ENCODE measurements around the gene SH3PXD2A. TPM values are rescaled to one million over a fixed set of nuclear protein-coding genes. Genes with fewer than 3 reads are reported as not detected.

Gene SH3PXD2A
- total and polyA plus RNA-seq, 2 experiments from 2014 or later = 1.8 to 5.0 TPM

- no peak overlapping the region for H3K27ac ChIP-seq (ENCODE audit: low read depth)
- H3K4me3 Mint-ChIP-seq = no peak overlapping the region
Observed at GRCh38 chr10:103806395-103807187, 48.8 kb downstream of the SH3PXD2A start.

More at GRCh38 chr10:103806395-103807187, 48.8 kb downstream of the SH3PXD2A start:
- no peak overlapping the region for H3K27ac Mint-ChIP-seq
- H3K9me2 ChIP-seq (ENCODE audit: insufficient read depth) = no peaks in the 10 kb centered on the region
- no peak for ATAC-seq
- no peak overlapping the region for H3K4me3 ChIP-seq
- H3K27me3 ChIP-seq (ENCODE audit: insufficient read depth) = no peaks in the 10 kb centered on the region
- H3K36me3 Mint-ChIP-seq (ENCODE audit: low read depth) = no peaks in the 10 kb centered on the region
- DNase-seq (ENCODE audit: low spot score) = no peak
- H4K20me1 ChIP-seq (replicated peaks; ENCODE audit: insufficient read depth) = no peaks in the 10 kb centered on the region
- H3K4me2 ChIP-seq = no peak overlapping the region
- H3K79me2 ChIP-seq (replicated peaks; ENCODE audit: insufficient read depth) = no peaks in the 10 kb centered on the region
- H3K27me3 Mint-ChIP-seq (ENCODE audit: insufficient read depth, low read depth, poor library complexity) = peaks cover 10% of the 10 kb centered on the region
- H3F3A ChIP-seq (replicated peaks; ENCODE audit: low read depth) = no peaks in the 10 kb centered on the region
- peaks cover 15% of the 10 kb centered on the region for H3K4me1 Mint-ChIP-seq
- no peak for TF ChIP-seq ZNF331 (CRISPR knock-in tag; IDR thresholded peaks at IDR 0.05; ENCODE audit: low read depth)
- TF ChIP-seq, protein P1, sequence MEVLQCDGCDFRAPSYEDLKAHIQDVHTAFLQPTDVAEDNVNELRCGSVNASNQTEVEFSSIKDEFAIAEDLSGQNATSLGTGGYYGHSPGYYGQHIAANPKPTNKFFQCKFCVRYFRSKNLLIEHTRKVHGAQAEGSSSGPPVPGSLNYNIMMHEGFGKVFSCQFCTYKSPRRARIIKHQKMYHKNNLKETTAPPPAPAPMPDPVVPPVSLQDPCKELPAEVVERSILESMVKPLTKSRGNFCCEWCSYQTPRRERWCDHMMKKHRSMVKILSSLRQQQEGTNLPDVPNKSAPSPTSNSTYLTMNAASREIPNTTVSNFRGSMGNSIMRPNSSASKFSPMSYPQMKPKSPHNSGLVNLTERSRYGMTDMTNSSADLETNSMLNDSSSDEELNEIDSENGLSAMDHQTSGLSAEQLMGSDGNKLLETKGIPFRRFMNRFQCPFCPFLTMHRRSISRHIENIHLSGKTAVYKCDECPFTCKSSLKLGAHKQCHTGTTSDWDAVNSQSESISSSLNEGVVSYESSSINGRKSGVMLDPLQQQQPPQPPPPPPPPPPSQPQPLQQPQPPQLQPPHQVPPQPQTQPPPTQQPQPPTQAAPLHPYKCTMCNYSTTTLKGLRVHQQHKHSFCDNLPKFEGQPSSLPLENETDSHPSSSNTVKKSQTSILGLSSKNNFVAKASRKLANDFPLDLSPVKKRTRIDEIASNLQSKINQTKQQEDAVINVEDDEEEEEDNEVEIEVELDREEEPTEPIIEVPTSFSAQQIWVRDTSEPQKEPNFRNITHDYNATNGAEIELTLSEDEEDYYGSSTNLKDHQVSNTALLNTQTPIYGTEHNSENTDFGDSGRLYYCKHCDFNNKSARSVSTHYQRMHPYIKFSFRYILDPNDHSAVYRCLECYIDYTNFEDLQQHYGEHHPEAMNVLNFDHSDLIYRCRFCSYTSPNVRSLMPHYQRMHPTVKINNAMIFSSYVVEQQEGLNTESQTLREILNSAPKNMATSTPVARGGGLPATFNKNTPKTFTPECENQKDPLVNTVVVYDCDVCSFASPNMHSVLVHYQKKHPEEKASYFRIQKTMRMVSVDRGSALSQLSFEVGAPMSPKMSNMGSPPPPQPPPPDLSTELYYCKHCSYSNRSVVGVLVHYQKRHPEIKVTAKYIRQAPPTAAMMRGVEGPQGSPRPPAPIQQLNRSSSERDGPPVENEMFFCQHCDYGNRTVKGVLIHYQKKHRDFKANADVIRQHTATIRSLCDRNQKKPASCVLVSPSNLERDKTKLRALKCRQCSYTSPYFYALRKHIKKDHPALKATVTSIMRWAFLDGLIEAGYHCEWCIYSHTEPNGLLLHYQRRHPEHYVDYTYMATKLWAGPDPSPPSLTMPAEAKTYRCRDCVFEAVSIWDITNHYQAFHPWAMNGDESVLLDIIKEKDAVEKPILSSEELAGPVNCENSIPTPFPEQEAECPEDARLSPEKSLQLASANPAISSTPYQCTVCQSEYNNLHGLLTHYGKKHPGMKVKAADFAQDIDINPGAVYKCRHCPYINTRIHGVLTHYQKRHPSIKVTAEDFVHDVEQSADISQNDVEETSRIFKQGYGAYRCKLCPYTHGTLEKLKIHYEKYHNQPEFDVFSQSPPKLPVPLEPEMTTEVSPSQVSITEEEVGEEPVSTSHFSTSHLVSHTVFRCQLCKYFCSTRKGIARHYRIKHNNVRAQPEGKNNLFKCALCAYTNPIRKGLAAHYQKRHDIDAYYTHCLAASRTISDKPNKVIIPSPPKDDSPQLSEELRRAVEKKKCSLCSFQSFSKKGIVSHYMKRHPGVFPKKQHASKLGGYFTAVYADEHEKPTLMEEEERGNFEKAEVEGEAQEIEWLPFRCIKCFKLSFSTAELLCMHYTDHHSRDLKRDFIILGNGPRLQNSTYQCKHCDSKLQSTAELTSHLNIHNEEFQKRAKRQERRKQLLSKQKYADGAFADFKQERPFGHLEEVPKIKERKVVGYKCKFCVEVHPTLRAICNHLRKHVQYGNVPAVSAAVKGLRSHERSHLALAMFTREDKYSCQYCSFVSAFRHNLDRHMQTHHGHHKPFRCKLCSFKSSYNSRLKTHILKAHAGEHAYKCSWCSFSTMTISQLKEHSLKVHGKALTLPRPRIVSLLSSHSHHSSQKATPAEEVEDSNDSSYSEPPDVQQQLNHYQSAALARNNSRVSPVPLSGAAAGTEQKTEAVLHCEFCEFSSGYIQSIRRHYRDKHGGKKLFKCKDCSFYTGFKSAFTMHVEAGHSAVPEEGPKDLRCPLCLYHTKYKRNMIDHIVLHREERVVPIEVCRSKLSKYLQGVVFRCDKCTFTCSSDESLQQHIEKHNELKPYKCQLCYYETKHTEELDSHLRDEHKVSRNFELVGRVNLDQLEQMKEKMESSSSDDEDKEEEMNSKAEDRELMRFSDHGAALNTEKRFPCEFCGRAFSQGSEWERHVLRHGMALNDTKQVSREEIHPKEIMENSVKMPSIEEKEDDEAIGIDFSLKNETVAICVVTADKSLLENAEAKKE (CRISPR knock-in tag; IDR thresholded peaks at IDR 0.05) = no peak
- no peak for TF ChIP-seq JUNB (IDR thresholded peaks at IDR 0.05; ENCODE audit: unreplicated experiment)
- no peak for TF ChIP-seq NANOG (IDR thresholded peaks at IDR 0.05; ENCODE audit: borderline replicate concordance)
- TF ChIP-seq, protein P2, sequence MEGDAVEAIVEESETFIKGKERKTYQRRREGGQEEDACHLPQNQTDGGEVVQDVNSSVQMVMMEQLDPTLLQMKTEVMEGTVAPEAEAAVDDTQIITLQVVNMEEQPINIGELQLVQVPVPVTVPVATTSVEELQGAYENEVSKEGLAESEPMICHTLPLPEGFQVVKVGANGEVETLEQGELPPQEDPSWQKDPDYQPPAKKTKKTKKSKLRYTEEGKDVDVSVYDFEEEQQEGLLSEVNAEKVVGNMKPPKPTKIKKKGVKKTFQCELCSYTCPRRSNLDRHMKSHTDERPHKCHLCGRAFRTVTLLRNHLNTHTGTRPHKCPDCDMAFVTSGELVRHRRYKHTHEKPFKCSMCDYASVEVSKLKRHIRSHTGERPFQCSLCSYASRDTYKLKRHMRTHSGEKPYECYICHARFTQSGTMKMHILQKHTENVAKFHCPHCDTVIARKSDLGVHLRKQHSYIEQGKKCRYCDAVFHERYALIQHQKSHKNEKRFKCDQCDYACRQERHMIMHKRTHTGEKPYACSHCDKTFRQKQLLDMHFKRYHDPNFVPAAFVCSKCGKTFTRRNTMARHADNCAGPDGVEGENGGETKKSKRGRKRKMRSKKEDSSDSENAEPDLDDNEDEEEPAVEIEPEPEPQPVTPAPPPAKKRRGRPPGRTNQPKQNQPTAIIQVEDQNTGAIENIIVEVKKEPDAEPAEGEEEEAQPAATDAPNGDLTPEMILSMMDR (conservative IDR thresholded peaks at IDR 0.05; ENCODE audit: low read depth in 2 of 2) = no peak
- TF ChIP-seq EZH2phosphoT487 (IDR thresholded peaks at IDR 0.05; ENCODE audit: unreplicated experiment) = no peak
- TF ChIP-seq STAT1 (IDR thresholded peaks at IDR 0.05; ENCODE audit: unreplicated experiment) = no peak
- TF ChIP-seq EZH2 (IDR thresholded peaks at IDR 0.05; ENCODE audit: low read depth, unreplicated experiment) = no peak
- no peak for TF ChIP-seq ZNF114 (CRISPR knock-in tag; IDR thresholded peaks at IDR 0.05)
- no peak for TF ChIP-seq POLR2AphosphoS5 (IDR thresholded peaks at IDR 0.05; ENCODE audit: low read depth)
- TF ChIP-seq REST (IDR thresholded peaks at IDR 0.05; ENCODE audit: unreplicated experiment) = no peak
- TF ChIP-seq ETS1 (IDR thresholded peaks at IDR 0.05) = no peak
- no peak for TF ChIP-seq CREB1 (CRISPR knock-in tag; IDR thresholded peaks at IDR 0.05; ENCODE audit: low read depth)
- H3K9me3 Mint-ChIP-seq = no peaks in the 10 kb centered on the region
- H3K36me3 ChIP-seq (ENCODE audit: insufficient read depth) = no peaks in the 10 kb centered on the region
- peaks cover 19% of the 10 kb centered on the region for H3K4me1 ChIP-seq (ENCODE audit: insufficient read depth)
- H2AFZ ChIP-seq = no peak overlapping the region
